Neural cell (in vitro differentiated cells): ENCODE results near the gene VPS33B.

Experiments used
- CTCF ChIP-seq: fragments of 450-650 bp; IDR thresholded peaks from 2 replicates; pipeline ENCODE4 v1.5.1; 2014; ENCODE audit warnings: antibody characterized with exemption, mild to moderate bottlenecking, moderate library complexity; ENCODE audit not compliant: poor library complexity, severe bottlenecking
- POLR2AphosphoS5 ChIP-seq: IDR thresholded peaks from 2 replicates; pipeline ENCODE4 v1.6.1; 2012
- RAD21 ChIP-seq: fragments of 450-650 bp; conservative IDR thresholded peaks from 2 replicates; pipeline ENCODE4 v1.6.1; 2014; ENCODE audit warnings: antibody characterized with exemption, mild to moderate bottlenecking, moderate library complexity
- SMC3 ChIP-seq: fragments of 450-650 bp; conservative IDR thresholded peaks from 2 replicates; pipeline ENCODE4 v1.6.1; 2014; ENCODE audit warnings: antibody characterized with exemption, mild to moderate bottlenecking, moderate library complexity; ENCODE audit not compliant: poor library complexity

- TF ChIP-seq CTCF (no peak), RAD21 (no peak), POLR2AphosphoS5 (no peak), SMC3 (no peak)
Observed at GRCh38 chr15:90987561-90988141, 34.7 kb downstream of the VPS33B start.
